B cell (primary cell): ENCODE data around the gene UBR7. TPM values are rescaled to one million over a fixed set of nuclear protein-coding genes. Genes with fewer than 3 reads are reported as not detected.

Experiments used
- ATAC-seq: fragments of 200-7000 bp; cut with Tn5 transposase; one replicate; pipeline ENCODE4 v1.10.0; 2021; ENCODE audit warnings: low read depth, mild to moderate bottlenecking, moderate number of reproducible peaks, moderate library complexity
- CTCF ChIA-PET: fragments of 350-600 bp; sonication (Branson Sonifier 250); formaldehyde crosslinking; loops from one replicate; lab custom pipeline; 2021; ENCODE audit warnings: antibody characterized with exemption, inconsistent platforms; lab: Charles Lee
- POLR2A ChIA-PET: fragments of 350-600 bp; sonication (Branson Sonifier 250); formaldehyde crosslinking; loops from one replicate; lab custom pipeline; 2021; ENCODE audit warnings: antibody characterized with exemption; lab: Charles Lee
- DNase-seq: peaks from one replicate; pipeline ENCODE4 v3.0.0; 2013
- H2AFZ ChIP-seq: 2 replicates; pipeline ENCODE4 v1.6.1; 2012; ENCODE audit warnings: mild to moderate bottlenecking, low read depth, low read length; ENCODE audit not compliant: insufficient read depth, poor library complexity, severe bottlenecking
- H3K27ac ChIP-seq, 2 donors: 1 replicate in 1 of 2; 2 replicates in 1 of 2; pipeline ENCODE4 v1.5.1; 2012 to 2013; ENCODE audit warnings: low read length in 2 of 2, mild to moderate bottlenecking in 2 of 2, moderate library complexity in 1 of 2
- H3K27me3 ChIP-seq, 4 experiments: fragments of 200-600 bp in 1 of 4; sonication (generic) in 1 of 4; replicated peaks in 1 of 4; 1 replicate in 2 of 4; 2 replicates in 2 of 4; pipeline versions ENCODE4 v1.6.1 to v1.7.0; 2013 to 2016; ENCODE audit warnings: low read length in 3 of 4, mild to moderate bottlenecking in 2 of 4, mixed read lengths in 1 of 4, moderate library complexity in 1 of 4; ENCODE audit not compliant: insufficient read depth in 4 of 4, control insufficient read depth in 3 of 4; ENCODE audit errors: control extremely low read depth in 1 of 4
- H3K36me3 ChIP-seq, 2 experiments: replicated peaks in 1 of 2; 1 replicate in 1 of 2; 2 replicates in 1 of 2; pipeline versions ENCODE4 v1.6.1 to v1.7.1; 2013; ENCODE audit warnings: low read length in 1 of 2; ENCODE audit not compliant: insufficient read depth in 2 of 2, control insufficient read depth in 1 of 2; ENCODE audit errors: control extremely low read depth in 1 of 2, extremely low read depth in 1 of 2
- H3K4me1 ChIP-seq, 2 donors: fragments of 200-600 bp in 1 of 2; sonication (generic) in 1 of 2; 1 replicate in 1 of 2; 2 replicates in 1 of 2; pipeline versions ENCODE4 v1.5.1 to v1.6.1; 2013 to 2017; ENCODE audit warnings: low read length in 2 of 2; ENCODE audit not compliant: control insufficient read depth in 2 of 2, insufficient read depth in 2 of 2
- H3K4me2 ChIP-seq: replicated peaks from 2 replicates; pipeline ENCODE3; 2012; ENCODE audit warnings: mild to moderate bottlenecking, low read depth, low read length; ENCODE audit not compliant: poor library complexity, severe bottlenecking
- H3K4me3 ChIP-seq, 5 experiments: fragments of 200-600 bp in 1 of 5; sonication (generic) in 1 of 5; 1 replicate in 3 of 5; 2 replicates in 2 of 5; pipeline versions ENCODE4 v1.5.1 to v1.7.0; 2011 to 2016; ENCODE audit warnings: low read length in 4 of 5, mild to moderate bottlenecking in 4 of 5, low read depth in 2 of 5, control low read depth in 1 of 5, moderate library complexity in 1 of 5; ENCODE audit not compliant: insufficient read depth in 1 of 5; ENCODE audit errors: control extremely low read depth in 1 of 5, extremely low read depth in 1 of 5
- H3K79me2 ChIP-seq: fragments of 200-600 bp; sonication (generic); one replicate; pipeline ENCODE4 v1.6.0; 2016; ENCODE audit warnings: low read length; ENCODE audit not compliant: control insufficient read depth, insufficient read depth
- H3K9ac ChIP-seq: fragments of 200-600 bp; sonication (generic); 2 replicates; pipeline ENCODE4 v1.6.1; 2017; ENCODE audit warnings: mild to moderate bottlenecking, low read length, moderate library complexity
- H3K9me3 ChIP-seq, 3 donors: one replicate each; pipeline versions ENCODE4 v1.6.1 to v1.7.1; 2013; ENCODE audit warnings: low read length in 2 of 3; ENCODE audit not compliant: control insufficient read depth in 2 of 3, insufficient read depth in 1 of 3; ENCODE audit errors: control extremely low read depth in 1 of 3
- H4K20me1 ChIP-seq: 2 replicates; pipeline ENCODE4 v1.6.0; 2012; ENCODE audit warnings: mild to moderate bottlenecking, low read length; ENCODE audit not compliant: insufficient read depth, control insufficient read depth, poor library complexity, severe bottlenecking
- H3K27ac Mint-ChIP-seq: one replicate; pipeline ENCODE4 v1.8.0; 2021; ENCODE audit warnings: mixed read lengths
- H3K27me3 Mint-ChIP-seq: one replicate; pipeline ENCODE4 v1.8.0; 2021; ENCODE audit warnings: mixed read lengths
- H3K4me1 Mint-ChIP-seq: one replicate; pipeline ENCODE4 v1.8.0; 2021; ENCODE audit warnings: mixed read lengths
- H3K4me3 Mint-ChIP-seq: one replicate; pipeline ENCODE4 v1.8.0; 2021; ENCODE audit warnings: mixed read lengths
- H3K9me3 Mint-ChIP-seq: one replicate; pipeline ENCODE4 v1.8.0; 2022; ENCODE audit warnings: mixed read lengths; ENCODE audit not compliant: insufficient read depth
- EZH2 ChIP-seq: IDR thresholded peaks from 2 replicates; pipeline ENCODE4 v1.6.1; 2012; ENCODE audit warnings: borderline replicate concordance, low read depth, mild to moderate bottlenecking, moderate library complexity, low read length; ENCODE audit not compliant: insufficient read depth, poor library complexity, severe bottlenecking
- whole genome bisulfite sequencing: methylation state at CpG from one replicate; pipeline ENCODE4 v1.1.5; 2013; ENCODE audit warnings: missing lambda C conversion rate; ENCODE audit not compliant: insufficient coverage; 5-methylcytosine and 5-hydroxymethylcytosine counted together
- intact Hi-C: fragments of 100-400 bp; cut with micrococcal nuclease; formaldehyde crosslinking; loops from one replicate; pipeline ENCODE4 v1.10.0; 2022
- polyA plus RNA-seq: library from polyadenylated mRNA; depleted of rRNA; stranded (reverse); fragments of >200 nt; gene quantifications from 2 replicates; pipeline ENCODE4 v1.2.3, GENCODE V29; 2012
- total RNA-seq, 2 donors: library from RNA; stranded (reverse); fragments of 120-200 nt in 1 of 2; gene quantifications; 1 replicate in 1 of 2; 2 replicates in 1 of 2; pipeline versions ENCODE4 v1.2.3 to v1.2.4, GENCODE V29; 2013 to 2022
- TF ChIP-seq, protein P1 (sequence below): fragments of 200-600 bp; IDR thresholded peaks from one replicate; pipeline ENCODE4 v1.8.0; 2022; ENCODE audit warnings: antibody characterized with exemption, mild to moderate bottlenecking

UBR7 gene
- total and polyA plus RNA-seq, 2 donors (not counting 1 experiment from before 2014, with no cell fraction given): 11.3 to 17.3 TPM

GRCh38 chr14:93186956-93187355 lies 20.1 kb upstream of the UBR7 start:
- no peak for ATAC-seq
- H3K36me3 ChIP-seq: peaks cover 0 to 20% of the 10 kb centered on the region in 2 experiments
- DNase-seq: no peak
- CTCF ChIA-PET: interaction anchor here (1.3 to 2.0 kb wide), 2 partner anchors 21 to 73 kb away, joined by 4 to 8 read pairs; partner anchors contain the start of genes GON7 and UBR7
- POLR2A ChIA-PET: no interaction called here
- peaks cover 14% of the 10 kb centered on the region for H4K20me1 ChIP-seq
- H3K79me2 ChIP-seq: peaks cover 36% of the 10 kb centered on the region
- H3K9me3 ChIP-seq: no peaks in the 10 kb centered on the region
- peak overlapping the region in 1 of 2 donors; percentile 94 for H3K27ac ChIP-seq
- Mint-ChIP-seq H3K4me1 (peaks cover 30% of the 10 kb centered on the region), H3K4me3 (no peak overlapping the region), H3K27me3 (no peaks in the 10 kb centered on the region), H3K27ac (no peak overlapping the region), H3K9me3 (no peaks in the 10 kb centered on the region)
- no peak overlapping the region for H2AFZ ChIP-seq
- no peak overlapping the region for H3K4me2 ChIP-seq
- H3K4me1 ChIP-seq: peaks cover 16 to 26% of the 10 kb centered on the region in 2 donors
- no peak for TF ChIP-seq EZH2
- TF ChIP-seq, protein P1, sequence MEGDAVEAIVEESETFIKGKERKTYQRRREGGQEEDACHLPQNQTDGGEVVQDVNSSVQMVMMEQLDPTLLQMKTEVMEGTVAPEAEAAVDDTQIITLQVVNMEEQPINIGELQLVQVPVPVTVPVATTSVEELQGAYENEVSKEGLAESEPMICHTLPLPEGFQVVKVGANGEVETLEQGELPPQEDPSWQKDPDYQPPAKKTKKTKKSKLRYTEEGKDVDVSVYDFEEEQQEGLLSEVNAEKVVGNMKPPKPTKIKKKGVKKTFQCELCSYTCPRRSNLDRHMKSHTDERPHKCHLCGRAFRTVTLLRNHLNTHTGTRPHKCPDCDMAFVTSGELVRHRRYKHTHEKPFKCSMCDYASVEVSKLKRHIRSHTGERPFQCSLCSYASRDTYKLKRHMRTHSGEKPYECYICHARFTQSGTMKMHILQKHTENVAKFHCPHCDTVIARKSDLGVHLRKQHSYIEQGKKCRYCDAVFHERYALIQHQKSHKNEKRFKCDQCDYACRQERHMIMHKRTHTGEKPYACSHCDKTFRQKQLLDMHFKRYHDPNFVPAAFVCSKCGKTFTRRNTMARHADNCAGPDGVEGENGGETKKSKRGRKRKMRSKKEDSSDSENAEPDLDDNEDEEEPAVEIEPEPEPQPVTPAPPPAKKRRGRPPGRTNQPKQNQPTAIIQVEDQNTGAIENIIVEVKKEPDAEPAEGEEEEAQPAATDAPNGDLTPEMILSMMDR: no peak
- intact Hi-C loops: loop anchor here (10.0 kb wide), 2 partner anchors 392 to 988 kb away; partner anchors contain the start of genes GOLGA5 and PPP4R4
- H3K4me3 ChIP-seq: no peak overlapping the region
- H3K27me3 ChIP-seq: no peaks in the 10 kb centered on the region
- no CpG with 5 or more reads among the region's 3 CpGs for WGBS
- no peak overlapping the region for H3K9ac ChIP-seq

- CTCF ChIA-PET: no interaction called here
- H3K27ac ChIP-seq: no peak overlapping the region
- no peaks in the 10 kb centered on the region for H3K36me3 ChIP-seq
- no peak overlapping the region for H2AFZ ChIP-seq
- 100% methylated on average over 1 of the region's 1 CpG for WGBS
- no peaks in the 10 kb centered on the region for H3K9me3 ChIP-seq
- DNase-seq (no peak), ATAC-seq (no peak)
- Mint-ChIP-seq H3K27ac (no peak overlapping the region), H3K4me1 (no peaks in the 10 kb centered on the region), H3K27me3 (no peaks in the 10 kb centered on the region), H3K9me3 (no peaks in the 10 kb centered on the region), H3K4me3 (no peak overlapping the region)
- H3K4me1 ChIP-seq: no peaks in the 10 kb centered on the region
- POLR2A ChIA-PET: no interaction called here
- H3K9ac ChIP-seq: no peak overlapping the region
- peaks cover 37% of the 10 kb centered on the region for H3K79me2 ChIP-seq
- no peaks in the 10 kb centered on the region for H3K27me3 ChIP-seq
- TF ChIP-seq, protein P1: no peak
- TF ChIP-seq EZH2: no peak
- H3K4me3 ChIP-seq: no peak overlapping the region
- intact Hi-C loops: no loop called here
- no peak overlapping the region for H3K4me2 ChIP-seq
- H4K20me1 ChIP-seq: no peaks in the 10 kb centered on the region
Measured at GRCh38 chr14:93195316-93195999, 11.6 kb upstream of the UBR7 start.
